NCI-H748 (cell line): ENCODE results near the gene FLNB.
"Not testable (repeated sequence)": the region's sequence is repeated elsewhere in the genome, so short reads cannot be mapped to it uniquely, and the experiment has no call there.

Source experiments
- DNase-seq: peaks from one replicate; lab custom pipeline; 2025; ENCODE audit not compliant: unreplicated experiment; lab: John Stamatoyannopoulos, UW

FLNB gene

DNA sequence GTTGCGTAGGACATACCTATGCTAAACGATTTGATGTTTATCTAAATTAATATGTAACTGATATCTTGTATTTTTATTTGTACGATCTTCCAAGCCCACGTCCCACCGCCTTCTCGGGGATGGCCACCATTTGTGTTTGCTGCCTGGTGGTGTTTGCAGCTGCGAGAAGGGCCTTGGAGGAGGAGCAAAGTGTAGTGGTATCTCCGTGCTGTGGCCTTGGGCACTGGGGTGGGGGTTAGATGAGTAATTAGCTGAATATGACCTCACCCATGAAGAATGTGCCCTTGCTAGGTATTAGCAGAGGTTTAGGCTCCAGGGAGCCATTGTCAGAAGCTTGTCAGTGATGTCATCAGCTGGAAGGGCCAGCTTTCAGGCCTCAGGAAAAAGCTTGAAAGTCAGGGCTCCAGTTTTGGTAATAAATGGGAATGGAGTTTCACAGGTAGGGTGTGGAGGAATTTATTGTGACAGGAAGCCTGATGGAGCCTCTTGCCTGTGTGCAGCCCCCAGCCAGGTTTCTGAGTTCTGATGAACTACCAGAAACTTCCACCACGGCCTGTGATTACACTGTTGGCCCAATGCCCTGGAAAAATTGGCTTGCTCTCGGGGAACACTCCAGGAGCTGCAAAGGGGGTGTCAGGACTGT lies 41.0 kb downstream of the FLNB start:
- DNase-seq, result peak; percentile 8

DNA sequence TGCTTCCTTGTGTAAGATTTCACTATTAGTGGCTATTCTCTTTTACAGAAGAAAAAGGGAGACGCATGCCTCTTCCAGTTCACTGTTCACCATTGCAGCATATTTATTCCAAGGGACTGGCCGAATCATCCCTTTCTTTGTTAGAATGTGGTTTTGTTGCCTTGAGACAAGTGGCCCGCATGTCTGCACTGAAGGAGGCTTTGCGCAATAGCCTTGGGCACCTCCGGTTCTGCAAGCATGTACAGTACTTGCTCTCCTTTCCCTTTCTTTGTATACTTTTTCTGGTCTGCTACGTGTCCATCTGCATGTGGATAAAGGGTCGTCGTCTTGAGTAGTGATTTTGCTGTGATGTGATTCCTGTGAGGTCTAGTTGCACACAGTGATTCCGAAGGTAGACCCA lies 43.0 kb downstream of the FLNB start:
- DNase-seq, result no peak

DNA sequence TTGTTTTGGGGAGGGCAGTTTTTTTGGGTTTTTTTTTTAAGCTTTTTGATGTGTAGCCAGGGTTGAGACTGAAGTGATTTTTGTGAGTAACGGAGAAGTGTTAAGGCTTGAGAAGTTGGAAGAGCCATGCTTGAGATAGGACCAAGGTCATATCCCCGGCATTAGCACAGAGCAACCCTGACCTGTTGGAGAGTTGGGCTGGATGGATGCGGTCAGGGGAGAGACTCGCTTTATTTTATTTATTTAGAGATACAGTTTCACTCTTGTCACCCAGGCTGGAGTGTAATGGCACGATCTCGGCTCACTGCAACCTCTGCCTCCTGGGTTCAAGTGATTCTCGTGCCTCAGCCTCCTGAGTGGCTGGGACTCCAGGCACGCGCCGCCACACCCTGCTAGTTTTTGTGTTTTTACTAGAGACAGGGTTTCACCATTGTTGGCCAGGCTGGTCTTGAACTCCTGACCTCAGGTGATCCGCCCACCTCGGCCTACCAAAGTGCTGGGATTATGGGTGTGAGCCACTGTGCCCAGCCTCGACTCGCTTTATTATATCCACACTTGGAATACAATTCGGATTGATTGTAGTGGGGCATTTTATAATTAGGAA lies 43.5 kb downstream of the FLNB start:
- not testable (repeated sequence) for DNase-seq

DNA sequence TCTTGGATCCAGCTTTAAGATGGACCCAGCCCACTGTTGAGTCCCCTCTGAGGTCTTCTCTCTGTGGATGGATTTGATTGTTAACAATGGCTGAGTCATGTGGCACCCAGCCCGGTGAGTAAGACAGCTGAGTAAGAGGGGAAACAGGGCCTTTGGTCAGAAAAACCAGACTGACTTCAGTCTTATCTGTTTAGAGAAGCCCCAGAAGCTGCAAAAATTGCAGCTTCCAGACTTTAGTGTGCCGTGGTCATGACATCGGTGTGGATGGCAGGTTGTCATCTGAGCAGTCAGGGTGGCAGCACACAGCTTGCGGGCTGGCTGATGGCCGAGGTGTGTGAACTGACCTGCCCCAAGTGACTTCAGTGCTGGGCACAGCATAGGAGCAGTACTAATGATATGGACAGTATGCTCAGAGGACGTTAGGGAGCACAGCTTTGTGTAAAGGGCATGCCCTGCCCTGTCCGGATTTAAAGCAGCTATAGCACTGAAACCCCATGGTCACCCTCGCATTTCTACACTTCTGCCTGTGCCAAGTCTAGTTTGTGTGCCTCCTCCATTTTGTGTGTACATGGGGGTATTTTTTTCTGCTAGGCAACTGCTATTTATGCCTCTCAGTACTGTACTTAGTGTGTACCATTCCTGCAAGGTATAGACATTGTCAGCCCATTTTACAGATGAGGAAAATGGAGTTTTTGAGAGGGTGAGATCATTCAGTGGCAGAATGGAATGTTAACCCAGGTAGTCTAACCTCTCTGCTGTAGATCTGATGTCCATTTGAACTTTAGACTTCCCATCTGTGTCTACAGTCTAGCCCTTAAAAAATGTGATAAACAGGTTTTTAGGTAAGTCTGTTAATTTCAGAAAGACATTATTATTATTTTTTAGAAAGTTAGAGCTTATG lies 44.4 kb downstream of the FLNB start:
- DNase-seq, result no peak

DNA sequence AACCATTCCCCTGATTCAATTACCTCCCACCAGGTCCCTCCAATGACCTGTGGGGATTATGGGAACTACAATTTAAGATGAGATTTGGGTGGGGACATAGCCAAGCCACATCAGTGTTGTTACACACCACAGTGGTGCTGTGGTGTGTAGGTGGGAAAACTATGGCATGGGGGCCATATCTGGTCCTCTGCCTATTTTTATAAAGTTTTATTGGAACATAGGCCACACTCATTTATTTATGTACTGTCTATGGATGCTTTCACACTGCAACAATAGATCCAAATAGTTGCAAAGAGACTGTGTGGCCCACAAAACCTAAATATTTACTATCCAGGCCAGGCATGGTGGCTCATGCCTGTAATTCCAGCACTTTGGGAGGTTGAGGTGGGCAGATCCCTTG lies 46.4 kb downstream of the FLNB start:
- no peak for DNase-seq

DNA sequence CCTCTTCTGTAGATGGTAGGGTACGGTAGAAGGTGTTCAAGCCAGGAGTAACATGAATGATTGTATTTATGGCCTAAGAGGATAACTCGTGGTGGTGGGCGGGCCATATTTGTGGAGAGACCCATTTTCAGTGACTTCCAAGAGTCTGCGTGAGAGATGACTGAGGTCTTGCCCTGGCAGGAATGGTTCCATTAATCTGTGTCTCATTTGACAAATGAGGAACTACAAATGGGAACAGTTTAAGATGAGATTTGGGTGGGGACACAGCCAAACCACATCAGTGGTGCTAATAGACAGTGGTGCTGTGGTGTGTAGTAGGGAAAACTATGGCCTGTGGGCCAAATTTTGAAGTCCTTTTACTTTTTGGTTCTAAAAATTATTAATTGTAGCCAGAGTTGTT lies 47.1 kb downstream of the FLNB start:
- DNase-seq, result no peak

DNA sequence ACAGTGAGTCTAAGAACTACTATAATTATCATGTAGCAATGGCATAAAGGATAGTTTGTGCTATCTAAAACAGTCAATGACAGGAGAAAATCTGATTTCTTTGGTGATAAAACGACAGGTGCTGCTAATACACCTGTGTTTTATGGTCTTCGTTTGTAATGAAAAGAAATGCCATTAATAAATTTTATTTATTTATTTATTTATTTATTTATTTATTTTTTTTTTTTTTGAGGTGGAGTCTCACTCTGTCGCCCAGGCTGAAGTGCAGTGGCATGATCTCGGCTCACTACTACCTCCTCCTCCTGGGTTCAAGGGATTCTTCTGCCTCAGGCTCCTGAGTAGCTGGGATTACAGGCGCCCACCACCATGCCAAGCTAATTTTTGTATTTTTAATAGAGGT lies 47.7 kb downstream of the FLNB start:
- DNase-seq, result not testable (repeated sequence)

DNA sequence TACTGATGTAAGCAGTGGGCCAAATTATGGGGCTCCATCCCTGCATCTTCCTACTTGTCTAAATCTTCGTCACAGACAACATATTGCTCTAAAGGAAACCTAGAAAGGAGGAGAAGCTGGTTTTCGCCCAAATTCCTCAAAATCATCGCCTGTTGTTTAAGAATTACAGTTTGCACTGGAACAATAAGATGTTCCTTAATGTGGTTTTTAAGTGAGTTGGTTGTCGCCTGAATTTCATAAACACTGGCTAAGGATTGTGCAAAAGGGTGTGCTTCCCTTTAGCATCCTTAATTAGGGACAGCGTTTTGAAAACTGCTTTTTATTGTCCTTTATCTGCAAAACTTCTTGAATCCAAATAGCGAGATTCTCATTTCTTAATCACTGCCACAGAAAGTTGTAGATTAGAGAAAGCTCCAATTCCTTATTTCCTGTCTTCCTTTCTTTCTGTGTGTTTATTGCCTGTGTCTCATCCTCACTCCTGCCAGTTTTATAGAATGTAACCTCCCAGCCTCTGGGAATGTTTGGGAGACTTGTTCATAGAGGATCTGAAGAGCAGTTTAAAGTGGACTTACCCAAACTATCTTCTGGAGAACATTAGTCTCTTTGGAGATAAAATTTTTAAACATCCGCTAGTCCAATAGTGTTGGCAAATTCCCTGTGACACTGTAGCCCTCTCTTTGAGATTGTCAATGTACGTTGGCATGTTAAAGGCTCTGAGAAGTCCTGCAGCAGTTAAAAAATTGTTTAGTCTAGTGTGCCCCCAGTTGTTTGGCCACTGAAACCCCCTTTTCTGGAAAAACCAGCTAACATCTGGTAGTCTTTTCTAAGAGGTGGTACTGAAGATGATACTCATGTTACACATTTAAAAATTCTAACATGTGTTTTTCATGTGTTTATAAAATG lies 50.4 kb downstream of the FLNB start:
- DNase-seq, result no peak

DNA sequence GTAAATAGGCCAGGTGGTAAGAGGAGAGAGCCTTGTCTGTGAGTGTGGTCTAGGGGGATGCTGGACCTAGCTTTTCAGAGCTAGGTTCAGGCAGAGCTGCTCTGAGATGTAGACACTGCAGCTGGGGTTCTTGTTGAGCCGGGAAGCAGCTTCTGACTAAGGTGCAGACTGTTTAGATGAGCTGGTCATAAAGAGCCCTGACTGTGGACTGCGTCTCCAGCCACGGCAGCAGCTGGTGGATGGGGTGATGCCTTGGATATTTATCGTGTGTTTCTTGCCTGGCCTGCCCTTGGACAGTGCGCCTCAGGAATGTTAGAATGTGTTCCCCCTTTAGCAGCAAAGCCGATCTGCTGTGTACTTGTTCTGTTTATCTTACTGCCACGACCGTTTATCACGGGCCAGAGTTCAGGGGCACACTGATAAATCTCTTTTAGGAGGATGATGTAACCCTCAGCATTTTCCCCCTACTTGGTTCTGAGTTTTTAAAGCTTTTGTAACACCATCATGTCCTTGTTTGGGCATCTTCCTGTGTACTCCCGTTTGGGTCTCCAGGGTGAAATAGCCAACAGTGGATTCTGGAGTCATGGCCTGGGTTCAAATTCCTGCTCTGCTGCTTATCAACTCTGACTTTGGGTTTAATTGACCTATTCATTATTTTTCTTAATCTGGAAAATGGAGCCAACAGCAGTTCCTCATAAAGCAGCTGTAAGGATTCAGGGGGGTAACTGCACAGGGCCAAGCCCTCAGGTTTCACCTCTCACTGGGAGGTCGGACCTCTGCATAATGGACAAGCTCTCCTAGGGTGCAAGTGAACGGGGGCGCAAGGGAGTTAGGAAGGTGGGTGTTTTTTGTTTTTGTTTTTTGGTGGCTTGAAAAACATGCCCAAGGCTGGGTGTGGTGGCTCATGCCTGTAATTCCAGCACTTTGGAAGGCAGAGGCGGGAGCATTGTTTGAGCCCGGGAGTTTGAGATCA lies 51.4 kb downstream of the FLNB start:
- DNase-seq, result no peak

DNA sequence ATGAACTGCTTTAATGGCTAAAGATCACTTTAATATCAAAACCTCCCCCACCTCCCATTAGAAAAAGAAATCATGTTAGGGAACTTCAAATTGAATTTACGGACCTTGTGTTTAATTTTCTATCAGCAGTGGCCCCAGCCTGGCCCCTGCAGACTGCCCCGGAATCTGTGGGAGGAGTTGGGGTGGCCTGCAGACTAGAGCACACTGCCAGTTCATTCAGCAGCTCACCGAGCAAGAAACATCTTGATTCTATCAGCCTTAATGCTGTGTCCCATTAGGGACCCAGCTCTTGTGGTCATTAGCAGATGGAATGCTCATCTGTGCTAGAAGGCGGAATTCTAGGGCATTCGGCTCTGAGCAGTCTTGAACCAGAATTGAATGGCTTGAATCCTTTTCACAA lies 54.2 kb downstream of the FLNB start:
- no peak for DNase-seq

DNA sequence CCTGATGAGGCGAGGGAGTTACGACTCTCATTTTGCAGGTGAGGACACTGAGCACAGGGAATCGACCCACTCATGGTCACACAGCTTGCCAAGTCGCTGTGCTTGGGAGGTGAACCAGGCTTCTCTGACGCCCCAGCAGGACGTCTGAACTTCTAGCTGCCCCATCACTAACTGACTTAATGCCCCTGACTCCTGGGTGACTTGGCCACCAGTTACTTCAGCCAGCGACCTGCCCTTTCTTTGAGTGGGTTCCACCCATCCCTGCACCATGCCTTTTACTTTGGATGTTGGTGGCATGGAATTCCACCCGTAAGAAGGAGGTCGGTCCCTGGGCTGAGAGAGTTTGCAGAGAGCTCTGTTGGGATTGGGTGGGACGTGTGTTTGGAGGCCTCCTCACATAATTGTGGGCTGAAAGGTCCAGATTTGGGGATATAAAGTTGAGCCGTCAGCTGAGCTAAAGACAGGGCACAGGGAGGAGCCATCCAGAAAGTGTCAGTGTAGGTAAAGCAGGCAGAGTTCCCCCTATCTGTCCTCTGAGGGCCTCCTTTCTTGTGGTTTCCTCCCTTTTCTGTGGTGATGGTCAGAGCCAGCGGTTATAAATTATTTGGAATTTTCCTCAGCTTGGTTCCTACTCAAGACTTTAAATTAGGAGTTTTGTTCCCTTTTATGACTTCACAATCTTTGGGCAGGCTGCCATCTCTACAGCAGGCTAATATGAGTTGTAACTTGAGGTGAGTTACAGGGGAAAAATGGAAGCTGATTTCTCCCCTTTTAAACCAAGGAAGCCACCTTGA lies 55.0 kb downstream of the FLNB start:
- no peak for DNase-seq

DNA sequence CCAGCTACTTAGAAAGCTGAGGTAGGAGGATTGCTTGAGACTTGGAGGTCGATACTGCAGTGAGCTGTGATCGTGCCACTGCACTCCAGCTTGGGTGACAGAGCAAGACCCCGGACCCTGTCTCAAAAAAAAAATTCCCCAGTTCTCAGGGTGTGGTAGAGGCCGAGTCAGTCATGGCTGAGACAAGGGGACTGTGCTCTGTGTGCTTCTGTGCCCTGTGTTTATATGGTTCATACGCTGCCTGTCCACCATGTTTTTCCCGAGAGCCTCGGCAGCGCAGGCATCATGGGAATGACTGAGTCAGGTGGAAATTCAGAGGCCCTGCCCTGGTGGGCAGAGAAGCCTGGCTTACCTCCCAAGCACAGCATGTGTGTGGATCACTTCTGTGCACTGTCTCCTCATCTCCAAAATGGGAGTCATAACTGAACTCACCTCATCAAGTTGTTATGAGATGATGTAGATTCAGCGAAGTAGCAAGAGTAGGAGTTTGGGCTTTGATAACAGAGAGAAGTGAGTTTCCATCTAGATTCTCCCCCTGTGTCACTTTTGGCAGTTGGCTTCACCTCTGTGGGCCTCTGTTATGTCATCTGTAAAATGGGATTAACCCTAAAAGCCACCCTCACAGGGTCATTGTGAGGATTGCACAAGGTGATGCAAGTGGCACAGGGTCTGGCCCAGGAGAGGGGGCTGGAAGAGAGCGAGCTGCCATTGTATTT lies 56.9 kb downstream of the FLNB start:
- DNase-seq, result no peak

DNA sequence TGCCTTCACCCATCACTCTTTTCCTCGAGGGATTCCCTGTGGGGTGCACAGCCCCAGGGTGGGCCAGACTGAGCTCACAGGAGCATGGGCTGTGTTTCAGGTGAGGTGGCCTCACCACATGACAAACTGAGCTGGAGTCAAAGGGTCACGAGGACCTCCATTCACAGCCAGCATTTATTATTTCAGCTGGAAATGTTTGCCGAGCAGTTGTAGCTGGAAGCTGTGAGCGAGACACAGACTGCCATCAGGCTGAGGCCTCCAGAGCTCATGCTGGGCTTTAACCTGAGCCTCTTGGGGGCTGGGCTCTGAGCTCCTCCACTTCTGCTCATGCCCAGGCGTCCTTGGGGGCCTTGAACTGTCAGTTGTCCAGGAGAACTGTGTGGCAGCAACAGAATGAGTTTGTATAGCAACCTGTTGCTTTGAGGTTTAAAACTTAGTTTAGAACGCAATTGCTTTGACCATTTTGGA lies 57.5 kb downstream of the FLNB start:
- peak; percentile 71 for DNase-seq

DNA sequence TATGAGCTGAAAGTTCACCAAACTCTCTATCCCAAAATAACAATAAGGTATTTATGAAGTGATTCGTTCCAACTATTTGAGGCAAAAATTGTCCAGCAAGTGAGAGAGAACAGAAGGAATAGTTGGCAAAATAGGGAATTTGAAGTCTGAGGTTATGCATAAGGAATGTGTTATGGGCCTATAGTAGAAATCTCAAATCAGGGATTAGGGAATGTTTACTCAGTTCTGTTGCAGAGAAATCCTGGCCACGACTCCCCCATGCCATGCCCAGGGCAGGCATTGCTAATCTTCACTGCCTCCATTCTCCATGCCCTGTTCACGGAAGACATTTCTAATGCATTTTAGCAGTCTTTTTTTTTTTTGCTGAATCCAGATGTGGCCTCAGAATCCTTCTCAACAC lies 58.6 kb downstream of the FLNB start:
- no peak for DNase-seq

DNA sequence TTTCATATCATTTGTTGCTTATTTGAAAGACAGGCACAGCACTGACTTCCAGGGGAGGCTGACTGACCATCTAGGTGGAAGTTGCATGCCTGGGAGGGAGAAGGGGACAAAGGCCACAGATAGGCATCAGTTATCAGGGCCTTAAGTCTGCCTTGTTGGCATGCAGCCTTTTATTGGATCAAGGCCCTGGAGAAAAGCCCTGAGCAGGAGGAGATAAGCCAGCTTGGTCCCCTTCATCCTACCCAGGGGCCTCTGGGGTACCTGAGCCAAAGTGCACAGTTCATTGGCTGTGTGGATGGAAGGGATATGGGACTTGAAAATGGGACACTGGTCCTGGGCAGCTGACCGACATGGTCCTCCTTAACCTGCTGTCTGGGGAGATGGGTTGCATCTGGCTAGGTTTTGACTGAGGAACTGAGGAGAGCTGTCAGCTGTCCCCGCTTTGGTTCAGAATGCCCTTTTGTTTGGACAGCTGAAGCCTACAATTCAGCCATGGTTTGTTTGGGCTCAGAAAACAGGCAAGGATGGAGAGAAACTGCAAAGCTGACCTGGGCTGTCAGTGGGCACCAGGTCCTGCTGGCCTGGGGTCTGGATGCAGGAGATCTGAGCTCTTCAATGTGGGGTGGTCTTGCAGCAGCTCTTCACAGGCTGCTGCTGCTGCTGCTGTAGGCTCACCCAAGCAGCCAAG lies 60.0 kb downstream of the FLNB start:
- peak; percentile 12 for DNase-seq

DNA sequence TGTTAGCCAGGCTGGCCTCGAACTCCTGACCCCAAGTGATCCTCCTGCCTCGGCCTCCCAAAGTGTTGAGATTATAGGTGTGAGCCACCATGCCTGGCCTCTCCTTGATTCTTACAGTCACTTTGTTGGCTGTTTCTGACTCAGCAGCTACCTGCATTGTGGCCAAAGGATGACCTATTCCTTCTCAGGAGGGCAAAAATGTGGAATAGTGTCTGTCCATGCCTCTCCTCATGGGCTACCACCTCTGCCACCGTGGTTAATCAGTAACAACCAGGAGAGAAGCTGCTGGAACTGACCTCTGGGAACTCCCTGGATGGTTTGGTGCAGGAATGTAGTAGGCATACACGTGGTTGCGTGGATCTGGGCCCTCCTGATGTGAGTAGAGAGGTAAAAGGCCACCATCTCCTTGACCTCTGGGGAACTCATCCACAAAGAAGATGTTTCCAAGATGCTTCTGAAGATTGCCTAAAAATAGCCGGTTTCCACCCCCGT lies 63.3 kb downstream of the FLNB start:
- no peak for DNase-seq

DNA sequence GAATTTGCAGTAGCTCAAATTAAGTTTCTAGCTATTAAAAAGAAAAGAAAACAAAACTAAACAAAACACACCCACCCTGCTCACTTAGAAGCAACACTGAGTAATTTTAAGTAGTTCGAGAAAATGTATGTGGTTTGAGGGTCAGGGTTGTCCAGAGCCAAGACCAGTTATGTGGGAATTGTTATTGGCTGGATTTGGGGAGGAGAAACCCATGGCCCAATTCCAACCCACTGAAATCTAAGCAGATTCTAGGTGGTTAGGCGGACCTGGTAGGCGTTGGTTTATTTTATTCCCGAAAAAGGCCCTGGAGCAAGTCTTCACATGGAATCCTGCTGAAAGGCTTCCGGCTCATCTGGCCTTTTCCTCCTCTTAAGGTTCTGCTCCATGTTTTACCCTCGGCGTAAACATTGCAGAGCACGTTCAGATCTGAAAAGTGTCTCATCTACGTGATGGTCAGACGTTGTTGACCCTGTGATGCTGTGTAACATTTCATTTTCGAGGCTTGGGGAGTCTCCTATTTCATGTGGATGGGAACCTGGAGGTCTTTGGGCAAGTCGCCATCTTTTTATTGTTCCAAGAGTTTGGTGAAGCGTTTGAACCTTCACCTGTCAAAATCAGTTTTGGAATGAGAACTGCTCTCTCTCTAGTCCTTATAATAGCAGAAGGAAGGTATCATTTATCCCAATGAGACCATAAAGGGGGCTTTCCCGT lies 64.0 kb downstream of the FLNB start:
- no peak for DNase-seq
